Frontal cortex (tissue), 4 donors: ENCODE measurements around the gene COLEC11. TPM values are rescaled to one million over a fixed set of nuclear protein-coding genes. Genes with fewer than 3 reads are reported as not detected.
"Not testable (repeated sequence)": the region's sequence is repeated elsewhere in the genome, so short reads cannot be mapped to it uniquely, and the experiment has no call there.

ENCODE experiments used
- DNase-seq, 2 donors: peaks; one replicate each; pipeline ENCODE4 v3.0.0; 2012; ENCODE audit warnings: low spot score in 2 of 2
- FAIRE-seq: peaks from 2 replicates; lab custom pipeline; 2012; peaks lifted over from hg19 to GRCh38; lab: Jason Lieb, UNC
- total RNA-seq: library from RNA; depleted of rRNA; stranded (reverse); fragments of >200 nt; gene quantifications from one replicate; pipeline ENCODE4 v1.2.3, GENCODE V29; 2014
- donor health status: control.
- donor health status: control.
- donor health status: control.

COLEC11 gene
- total RNA-seq, 1 donor from 2014 or later: 0.41 TPM

DNA sequence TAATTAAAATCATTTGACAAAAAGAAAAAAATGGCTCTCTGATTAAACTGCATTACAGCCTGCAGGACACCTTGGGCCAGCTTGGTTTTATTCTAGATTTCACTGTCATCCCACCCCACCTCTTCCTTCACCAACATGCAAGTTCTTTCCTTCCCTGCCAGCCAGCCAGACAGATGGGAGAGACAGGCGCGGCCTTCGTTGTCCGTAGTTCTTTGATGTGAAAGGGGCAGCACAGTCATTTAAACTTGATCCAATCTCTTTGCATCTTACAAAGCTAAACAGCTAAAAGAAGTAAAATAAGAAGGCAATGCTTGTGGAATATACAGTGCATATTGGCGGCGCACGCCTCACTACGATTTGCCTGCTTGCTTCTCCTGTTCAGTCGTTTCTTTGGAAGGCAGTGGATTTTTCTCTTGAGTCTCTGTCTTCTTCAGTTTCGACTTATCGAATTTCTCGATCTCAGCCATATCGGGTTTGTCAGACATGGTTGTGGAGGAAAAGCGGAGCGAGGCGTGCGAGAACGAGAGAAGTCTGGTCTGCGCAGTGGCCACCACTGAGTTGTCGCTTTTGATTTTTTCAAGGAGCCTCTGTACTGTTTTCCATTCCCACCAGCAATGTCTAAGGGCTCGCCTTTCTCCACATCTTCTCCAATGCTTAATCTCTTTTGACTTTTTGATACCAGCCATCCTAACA, 22.4 kb downstream of the COLEC11 start:
- FAIRE-seq (no peak), DNase-seq (no peak)

DNA sequence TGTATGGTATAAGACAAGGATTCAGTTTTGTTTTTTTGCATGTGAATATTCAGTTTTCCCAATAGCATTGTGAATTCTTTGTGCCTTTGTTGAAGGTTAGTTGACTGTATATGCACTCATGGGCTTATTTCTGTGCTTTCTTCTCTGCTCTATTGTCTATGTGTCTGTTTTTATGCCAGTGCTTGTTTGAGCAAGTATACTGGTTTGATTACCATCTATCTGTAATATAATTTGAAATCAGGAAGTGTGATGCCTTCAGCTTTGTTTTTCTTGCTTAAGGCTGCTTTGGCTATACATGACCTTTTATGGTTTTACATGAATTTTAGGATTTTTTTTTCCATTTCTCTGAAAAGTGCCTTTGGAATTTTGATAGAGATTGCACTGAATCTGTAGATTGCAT, 23.5 kb downstream of the COLEC11 start:
- FAIRE-seq (no peak), DNase-seq (no peak)

DNA sequence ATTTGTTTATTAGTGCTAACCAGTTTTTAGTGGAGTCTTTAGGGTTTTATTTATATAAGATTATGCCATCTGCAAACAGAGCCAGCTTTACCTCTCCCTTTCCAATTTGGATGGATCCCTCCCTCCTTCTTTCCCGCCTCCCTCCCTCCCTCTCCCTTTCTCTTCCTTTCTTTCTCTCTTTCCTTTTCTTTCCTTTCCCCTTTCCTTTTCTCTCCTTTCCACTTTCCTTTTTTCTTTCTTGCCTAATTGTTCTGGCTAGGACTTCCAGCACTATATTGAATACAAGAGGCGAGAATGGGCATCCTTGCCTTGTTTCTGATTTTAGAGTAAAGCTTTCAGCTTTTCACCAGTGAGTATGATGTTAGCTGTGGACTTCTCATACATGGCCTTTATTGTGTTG, 24.1 kb downstream of the COLEC11 start:
- FAIRE-seq: no peak
- no peak for DNase-seq

DNA sequence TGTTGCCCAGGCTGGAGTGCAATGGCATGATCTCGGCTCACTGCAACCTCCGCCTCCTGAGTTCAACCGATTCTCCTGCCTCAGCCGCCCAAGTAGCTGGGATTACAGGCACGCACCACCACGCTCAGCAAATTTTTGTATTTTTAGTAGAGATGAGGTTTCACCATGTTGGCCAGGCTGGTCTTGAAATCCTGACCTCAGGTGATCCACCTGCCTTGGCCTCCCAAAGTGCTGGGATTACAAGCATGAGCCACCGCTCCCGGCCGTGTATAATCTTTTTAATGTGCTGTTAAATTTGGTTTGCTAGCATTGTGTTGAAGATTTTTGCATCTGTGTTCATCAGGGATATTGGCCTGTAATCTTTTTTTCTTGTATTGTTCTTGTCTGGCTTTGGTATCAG, 24.7 kb downstream of the COLEC11 start:
- FAIRE-seq, DNase-seq: not testable (repeated sequence)

DNA sequence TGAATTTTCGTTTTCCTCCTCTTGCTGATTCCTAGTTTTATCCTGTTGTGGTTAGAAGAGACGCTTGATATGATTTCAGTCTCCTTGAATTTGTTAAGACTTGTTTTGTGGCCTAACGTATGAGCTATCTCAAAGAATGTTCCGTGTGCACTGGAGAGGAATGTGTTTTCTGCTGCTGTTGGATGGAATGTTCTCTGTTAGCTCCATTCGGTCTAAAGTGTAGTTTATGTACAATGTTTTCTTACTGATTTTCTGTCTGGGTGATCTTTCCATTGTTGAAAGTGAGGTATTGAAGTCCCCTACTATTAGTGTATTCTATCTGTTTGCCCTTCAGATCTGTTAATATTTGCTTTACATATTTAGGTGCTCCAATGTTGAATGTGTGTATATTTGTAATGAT, 25.9 kb downstream of the COLEC11 start:
- DNase-seq (no peak), FAIRE-seq (no peak)

DNA sequence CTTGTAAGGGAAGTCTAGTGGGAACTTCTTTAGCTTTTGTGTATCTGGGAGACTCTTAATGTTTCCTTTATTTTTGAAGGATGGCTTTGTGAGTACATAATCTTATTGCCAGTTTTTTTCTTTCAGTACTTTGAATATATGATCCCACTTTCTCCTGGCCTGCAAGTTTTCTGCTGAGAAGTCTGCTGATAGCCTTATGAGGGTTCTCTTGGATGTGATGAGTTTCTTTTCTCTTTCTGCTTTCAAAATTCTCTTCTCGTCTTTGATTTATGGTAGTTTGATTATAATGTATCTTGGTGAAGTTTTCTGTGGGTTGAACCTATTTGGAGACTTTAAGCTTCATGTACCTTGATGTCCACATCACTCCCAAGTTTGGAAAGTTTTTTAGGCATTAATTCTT, 28.1 kb downstream of the COLEC11 start:
- DNase-seq (no peak), FAIRE-seq (no peak)

DNA sequence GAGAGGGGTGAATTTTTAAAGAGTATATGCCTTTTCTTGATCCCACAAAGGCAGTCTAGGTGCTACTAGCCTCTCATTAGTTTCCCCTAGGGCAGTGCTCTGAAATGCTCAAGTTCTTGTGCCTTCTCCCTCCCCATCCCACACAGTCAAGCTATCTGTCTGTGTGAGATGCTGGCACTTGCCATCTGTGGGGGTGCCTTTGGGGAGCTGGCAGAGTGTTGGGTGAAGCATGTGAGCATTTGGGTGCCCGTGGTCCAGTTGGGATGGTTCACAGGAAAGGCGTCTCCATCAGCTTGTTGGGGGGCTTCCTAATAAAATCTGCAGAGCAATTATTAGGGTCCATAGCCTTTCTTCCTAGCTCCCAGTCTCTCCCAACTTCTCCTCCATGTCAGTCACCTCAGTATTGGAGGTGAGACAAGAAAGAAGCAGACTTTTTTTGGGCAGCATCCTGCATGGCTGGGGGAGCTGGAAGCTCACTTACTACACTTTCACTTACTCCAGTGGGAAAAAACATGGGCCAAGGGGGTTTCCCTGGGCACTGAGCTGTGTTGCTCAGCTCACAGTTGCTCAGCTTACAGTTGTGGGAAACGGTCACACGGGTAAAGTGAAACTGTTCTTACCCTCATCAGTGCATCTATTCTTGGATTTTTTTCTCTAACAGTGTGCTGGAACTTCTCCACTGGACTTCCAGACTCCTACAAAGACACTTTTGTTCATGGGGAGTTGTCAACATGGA, 29.3 kb downstream of the COLEC11 start:
- FAIRE-seq (no peak), DNase-seq (no peak)

DNA sequence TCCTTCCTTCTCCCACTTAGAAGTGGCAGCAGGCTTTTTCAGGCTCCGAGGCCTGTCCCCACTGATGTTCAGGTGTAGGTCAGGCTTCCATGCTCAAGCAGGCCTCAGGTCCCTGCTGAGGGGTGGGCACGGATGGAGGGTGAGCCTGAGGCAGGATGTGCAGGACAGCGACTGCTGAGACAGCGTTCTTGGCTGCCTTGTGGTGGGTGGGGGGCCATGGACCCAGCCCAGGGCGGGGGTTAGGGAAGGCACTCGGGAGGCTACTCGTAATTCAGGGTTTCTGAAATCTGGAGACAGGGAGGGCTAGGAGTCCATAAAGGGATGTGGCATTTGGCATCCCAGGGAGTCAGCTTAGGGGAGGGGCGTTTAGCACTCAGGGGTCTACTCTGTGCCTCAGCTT, 30.3 kb downstream of the COLEC11 start:
- no peak for FAIRE-seq
- DNase-seq: no peak

DNA sequence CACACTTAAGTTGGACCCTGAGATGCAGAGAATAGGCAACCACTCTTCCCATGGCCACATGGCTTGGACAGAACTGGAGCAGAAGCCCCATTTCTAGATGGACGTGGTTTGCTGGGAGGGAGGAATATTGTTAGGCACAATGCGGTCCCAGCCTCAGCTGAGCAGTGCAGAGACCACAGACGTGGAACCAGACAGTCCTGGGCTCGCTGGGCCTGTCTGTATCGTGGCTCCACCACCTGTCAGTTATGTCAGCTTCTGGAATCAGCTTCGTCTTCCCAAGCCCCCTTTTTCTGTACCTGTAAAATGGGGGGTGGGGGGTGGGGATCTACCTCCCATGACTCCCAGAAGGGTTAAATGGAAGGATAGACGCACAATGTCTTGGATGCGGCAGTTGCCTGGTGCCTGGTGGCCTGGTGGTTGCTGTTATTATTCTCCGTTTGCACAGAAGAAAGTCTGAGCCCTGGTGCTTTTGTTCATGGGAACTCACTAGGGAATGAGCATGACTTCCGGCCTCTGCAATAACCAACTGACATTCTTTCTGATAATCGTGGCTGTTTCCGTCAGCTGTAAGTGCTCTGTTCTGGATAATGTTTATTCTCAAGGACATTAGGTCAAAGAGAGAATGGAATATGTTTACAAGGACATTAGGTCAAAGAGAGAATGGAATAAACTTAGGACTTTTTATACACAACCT, 31.4 kb downstream of the COLEC11 start:
- DNase-seq (no peak), FAIRE-seq (no peak)

DNA sequence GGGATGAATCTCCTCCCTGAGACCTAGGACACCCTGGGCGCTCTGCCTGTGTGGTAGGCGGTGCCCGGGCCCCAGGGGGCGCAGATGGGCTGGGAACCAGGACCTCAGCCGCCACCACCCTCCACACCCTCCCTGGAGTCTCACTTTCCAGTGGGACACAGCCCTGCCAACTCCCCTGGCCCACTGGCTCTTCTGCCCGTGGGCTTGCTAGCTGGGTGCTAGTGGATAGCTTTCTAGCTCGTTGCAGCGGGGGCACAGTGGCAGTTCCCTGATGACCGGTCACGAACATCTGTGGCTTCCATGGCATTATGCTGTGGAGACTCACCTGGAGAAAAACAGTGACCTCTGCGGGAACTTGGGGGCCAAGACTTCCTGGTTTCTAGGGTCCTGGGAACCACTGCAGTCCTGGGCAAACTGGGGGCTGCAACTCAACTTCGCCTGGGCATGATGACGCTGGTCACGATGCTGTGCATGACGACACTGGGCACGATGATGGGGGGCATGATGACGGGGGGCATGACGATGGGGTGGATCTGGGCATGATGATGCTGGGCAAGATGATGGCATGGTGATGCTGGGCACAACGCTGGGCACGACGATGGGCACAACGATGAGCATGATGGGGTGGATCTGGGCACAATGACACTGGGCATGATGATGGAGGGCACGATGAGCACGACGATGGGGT, 32.0 kb downstream of the COLEC11 start:
- no peak for FAIRE-seq
- no peak for DNase-seq

DNA sequence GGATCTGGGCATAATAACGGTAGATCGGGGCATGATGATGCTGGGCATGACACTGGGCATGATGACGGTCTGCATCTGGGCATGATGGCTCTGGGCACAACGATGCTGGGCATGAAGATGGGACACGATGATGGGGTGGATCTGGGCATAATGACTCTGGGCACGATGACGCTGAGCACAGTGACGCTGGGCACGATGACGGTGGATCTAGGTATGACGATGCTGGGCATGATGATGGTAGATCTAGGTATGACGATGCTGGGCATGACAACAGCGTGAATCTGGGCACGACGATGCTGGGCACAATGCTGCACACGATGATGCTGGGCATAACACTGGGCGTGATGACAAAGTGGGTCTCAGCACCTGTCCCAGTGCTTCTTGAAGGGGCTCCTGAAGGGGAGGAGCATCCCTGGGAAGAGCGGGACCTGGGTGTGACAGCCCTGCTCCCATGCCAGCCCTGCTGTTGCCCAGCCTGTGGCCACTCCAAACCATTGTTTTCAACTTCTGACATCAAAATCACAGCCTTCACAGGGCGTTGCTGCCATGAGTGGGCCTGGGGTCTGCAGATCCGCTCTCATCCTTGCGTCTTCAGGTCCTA, 32.7 kb downstream of the COLEC11 start:
- FAIRE-seq: no peak

DNA sequence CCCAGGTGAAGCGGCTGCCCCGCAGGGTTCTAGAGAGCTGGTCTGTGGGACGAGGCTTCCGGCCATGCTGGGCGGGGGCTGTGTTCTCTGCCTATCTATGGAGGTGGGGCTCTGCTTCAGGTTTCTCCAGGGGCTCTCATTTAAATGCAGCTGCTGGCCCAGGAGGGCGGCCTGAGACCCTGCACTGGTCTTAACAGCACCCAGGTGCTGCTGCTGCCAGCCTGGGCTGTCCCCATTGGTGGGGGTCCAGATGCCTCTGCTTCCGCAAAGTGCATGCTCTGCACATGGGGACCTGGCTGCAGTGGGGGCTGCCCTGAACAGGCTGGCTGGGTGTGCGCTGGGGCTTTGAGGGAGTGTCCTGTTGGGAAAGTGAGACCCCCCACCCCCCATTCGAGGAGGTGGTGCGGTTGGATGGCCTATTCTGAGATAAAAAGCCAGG, 33.3 kb downstream of the COLEC11 start:
- FAIRE-seq (no peak), DNase-seq (no peak)

More for the DNA sequence above, 32.7 kb downstream of the COLEC11 start:
- no peak for DNase-seq

DNA sequence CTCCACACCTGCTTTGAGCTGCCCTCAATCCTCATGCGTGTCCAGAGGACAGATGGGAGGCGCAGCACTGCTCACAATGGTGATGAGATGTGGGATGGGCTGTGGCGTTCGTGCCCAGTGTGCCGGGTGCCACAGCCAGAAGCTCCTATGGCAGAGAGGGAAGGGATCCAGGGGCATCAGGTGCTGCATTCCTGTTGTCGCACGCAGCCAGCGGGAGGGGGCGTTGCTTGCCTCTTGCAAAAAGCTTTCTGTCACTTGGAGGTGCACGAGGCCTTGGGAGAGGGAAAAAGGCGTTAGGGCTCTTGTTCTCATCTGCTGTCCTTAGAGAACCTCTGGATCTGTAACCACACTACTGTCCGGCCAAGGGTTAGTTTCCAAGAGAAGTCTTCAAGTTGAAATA, 33.9 kb downstream of the COLEC11 start:
- DNase-seq (no peak), FAIRE-seq (no peak)

DNA sequence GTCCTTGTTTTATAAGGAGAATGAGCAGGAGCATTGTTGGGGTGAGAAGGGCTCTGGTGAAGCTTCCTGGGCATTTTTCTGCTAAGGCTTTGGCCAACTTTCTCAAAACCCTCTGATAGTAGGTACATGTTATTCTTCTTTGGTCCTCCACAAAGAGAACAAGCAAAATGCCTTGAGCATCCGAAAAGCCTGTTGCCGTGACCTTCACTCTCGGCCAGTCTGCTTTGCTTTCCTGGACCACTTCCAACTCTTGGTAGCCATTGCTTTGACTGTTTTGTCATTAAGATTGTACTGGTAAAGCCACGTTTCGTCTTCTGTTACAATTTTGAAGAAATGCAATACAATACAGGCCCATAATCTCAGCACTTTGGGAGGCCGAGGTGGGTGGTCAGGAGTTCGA, 35.7 kb downstream of the COLEC11 start:
- DNase-seq (no peak), FAIRE-seq (no peak)

DNA sequence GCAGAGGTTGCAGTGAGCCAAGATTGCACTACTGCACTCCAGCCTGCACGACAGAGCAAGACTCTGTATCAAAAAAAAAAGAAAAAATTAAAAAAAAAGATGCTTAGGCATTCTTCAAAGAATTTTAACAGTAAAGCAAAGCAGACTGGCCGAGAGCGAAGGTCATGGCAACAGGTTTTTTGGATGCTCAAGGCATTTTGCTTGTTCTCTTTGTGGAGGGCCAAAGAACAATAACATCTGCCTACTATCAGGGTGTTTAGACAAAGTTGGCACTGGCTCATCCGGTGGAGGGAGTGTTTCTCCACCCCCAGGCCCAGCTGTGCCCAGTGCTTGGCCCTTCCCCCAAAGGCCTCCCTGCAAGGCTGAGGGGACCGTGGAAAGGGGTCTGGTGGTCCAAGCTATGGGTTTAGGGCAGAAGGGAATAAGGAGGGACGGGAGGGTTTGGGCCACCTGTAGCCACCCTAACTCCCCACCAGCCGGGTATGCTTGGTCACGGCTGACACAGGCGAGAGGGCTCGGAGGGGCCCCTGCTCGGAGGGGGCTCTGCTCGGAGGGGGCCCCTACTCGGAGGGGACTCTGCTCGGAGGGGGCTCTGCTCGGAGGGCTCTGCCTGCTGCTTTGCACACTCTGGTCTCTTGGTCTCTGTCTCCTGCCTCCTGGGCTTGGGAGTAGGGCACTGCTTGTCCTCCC, 36.4 kb downstream of the COLEC11 start:
- no peak for FAIRE-seq
- DNase-seq: no peak

DNA sequence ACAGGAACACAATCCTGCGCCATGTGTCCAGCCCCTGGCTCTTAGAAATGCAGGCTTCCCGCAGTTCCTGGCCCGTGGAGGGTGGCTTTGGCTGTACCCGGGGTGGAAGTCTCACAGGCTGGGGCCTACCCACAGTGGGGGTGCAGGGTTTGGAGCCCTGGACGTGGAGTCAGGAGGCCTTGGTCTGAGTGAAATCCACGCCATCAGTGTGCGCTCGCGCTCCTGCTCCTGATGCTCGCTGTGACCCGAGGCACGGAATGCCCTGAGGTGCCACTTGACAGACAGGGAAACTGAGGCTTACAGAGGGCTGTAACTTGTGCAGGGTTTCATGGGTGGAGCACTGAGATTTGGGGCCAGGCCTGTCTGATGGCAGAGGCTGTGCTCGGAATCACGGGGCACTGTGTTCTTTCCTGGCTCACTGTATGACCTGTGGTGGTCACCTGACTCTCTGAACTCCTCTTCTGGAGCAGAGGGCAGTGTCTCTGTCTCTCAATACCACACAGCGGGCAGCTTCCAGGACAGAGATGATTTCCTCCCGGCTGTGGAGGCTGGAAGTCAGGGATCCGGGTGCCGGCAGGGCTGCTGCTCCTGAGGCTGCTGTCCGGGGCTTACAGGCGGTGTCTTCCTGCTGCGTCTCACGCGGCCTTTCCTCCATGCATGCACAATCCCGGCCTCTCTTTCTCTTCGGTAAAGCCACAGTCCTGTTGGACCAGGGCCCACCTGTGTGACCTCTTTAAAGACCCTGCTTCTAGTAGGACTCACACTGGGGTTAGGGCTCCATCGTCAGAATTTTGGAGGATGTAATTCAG, 37.1 kb downstream of the COLEC11 start:
- DNase-seq (no peak), FAIRE-seq (no peak)

DNA sequence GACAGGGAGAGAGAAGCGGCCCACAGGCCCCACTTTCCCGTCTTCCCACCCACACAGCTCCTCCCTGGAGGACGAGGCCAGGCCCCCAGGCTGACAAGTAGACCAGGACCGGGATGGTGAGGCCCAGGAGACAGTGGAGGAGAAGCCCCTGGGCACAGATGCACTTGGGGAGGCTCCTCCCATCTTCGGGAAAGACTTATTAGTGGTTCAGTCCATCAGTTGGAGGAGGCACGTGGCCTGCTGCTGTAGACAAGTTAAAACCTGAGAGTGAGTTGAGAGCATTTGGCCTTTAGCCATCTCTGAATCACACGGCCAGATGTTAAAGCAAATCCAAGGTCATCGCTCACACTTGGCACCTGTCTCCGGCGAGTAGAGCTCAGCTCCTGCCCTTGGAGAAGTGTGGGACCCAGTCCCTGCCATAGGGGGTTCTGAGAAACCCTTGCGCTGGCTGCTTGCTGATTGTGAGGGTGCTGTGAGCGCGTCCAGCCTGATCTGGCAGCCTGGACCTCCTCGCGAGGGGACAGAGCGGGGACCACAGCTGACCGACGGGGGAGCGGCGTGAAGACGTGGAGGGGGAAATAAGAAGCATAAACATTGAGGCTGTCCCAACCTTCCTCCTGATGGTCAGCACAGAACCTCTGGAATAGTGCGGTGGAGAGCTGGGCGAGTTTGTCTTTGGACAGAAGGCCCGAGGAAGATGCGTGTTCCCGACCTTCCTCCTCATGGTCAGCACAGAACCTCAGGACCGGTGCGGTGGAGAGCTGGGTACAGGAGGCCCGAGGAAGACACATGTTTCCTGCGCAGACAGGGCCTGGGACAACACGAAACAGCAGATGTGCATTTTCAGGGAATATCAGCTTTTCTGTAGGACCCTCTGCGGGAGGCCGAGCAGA, 38.4 kb downstream of the COLEC11 start:
- FAIRE-seq: no peak

More for the DNA sequence above, 38.4 kb downstream of the COLEC11 start:
- DNase-seq: no peak
